ENCODE data around the gene SLC41A3.

DNA sequence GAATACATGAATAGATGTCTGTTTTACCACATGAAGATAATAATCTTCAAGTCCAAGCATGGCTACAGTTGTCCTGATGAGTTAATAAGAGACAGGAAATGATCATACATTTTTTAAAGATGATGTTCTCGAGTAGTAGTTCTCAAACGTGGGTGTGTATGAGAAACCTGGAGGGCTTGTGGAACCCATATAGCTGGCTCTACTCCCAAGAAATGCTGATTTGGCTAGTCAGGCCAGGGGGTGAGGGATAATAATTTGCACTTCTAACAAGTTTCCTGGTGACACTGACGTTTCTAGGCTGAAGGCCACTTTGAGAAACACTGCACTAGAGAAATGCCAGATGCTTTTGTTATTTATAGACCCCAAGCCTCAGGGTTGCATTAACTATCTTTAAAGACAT, 78.0 kb downstream of the SLC41A3 start:
- TF ChIP-seq POLR2A (IDR thresholded peaks at IDR 0.05; ENCODE audit: low read length) (no peak), GATA1 (IDR thresholded peaks at IDR 0.05; ENCODE audit: low read depth, low read length) (no peak)

All from erythroblast (primary cell).